ENCODE data around the gene ACSF2. TPM values are rescaled to one million over a fixed set of nuclear protein-coding genes. Genes with fewer than 3 reads are reported as not detected.

The ACSF2 gene
- total and polyA plus RNA-seq, 2 of the 13 experiments (the other 11 are each of a cell fraction or from before 2014, with no cell fraction given): 87.3 to 109 TPM

DNA sequence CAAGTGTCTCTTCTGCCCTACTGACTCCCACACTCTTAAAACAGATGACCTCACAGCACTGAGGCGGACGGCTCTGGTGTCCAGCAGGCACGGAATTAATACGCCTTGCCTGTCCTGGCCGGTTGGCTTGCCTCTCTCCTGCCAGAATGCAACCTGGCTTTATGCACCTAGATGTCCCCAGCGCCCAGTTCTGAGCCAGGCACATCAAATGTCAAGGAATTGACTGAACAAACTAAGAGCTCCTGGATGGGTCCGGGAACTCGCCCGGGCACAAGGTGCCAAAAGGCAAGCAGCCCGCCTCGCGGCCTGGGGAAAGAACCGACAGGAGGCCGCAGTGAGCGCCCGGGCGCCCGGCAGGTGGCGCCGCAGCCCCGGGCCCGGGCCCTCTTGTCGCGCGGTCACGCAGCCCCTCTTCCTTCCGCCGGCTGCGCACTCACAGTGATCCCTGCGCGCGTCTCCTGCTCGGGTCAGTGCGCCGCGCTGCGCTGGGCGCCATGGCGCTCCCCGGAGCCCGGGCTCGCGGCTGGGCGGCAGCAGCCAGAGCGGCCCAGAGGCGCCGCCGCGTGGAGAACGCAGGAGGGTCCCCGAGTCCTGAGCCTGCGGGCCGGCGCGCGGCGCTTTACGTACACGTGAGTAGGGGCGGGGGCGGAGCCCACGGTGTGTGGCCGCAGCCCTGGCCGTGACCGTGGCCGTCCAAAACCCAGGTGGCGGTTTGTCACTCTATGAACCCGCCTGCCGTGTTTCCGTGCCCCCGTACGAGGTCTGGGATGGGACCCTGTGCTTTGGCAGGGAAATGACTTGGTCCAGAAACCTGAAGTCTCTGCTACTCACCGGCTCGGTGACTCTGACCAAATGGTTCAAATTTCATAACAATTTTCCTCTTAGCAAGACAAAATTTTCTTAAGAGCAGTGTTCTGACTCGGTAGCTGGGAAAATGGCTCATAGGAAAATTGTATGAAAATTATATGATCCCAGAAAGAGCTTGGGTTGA, 52.7 kb downstream of the ACSF2 start, which contains the start of gene RSAD1 (continued):
- TF ChIP-seq, protein P1, sequence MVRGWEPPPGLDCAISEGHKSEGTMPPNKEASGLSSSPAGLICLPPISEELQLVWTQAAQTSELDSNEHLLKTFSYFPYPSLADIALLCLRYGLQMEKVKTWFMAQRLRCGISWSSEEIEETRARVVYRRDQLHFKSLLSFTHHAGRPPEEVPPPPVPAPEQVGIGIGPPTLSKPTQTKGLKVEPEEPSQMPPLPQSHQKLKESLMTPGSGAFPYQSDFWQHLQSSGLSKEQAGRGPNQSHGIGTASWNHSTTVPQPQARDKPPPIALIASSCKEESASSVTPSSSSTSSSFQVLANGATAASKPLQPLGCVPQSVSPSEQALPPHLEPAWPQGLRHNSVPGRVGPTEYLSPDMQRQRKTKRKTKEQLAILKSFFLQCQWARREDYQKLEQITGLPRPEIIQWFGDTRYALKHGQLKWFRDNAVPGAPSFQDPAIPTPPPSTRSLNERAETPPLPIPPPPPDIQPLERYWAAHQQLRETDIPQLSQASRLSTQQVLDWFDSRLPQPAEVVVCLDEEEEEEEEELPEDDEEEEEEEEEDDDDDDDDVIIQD (CRISPR knock-in tag; IDR thresholded peaks at IDR 0.05; ENCODE audit: low read depth): no peak
- peak; percentile 17; the same call in 1 of the 2 replicates for TF ChIP-seq FOXK1 (CRISPR knock-in tag; IDR thresholded peaks at IDR 0.05; ENCODE audit: borderline replicate concordance, low read depth)
- TF ChIP-seq, protein P2, sequence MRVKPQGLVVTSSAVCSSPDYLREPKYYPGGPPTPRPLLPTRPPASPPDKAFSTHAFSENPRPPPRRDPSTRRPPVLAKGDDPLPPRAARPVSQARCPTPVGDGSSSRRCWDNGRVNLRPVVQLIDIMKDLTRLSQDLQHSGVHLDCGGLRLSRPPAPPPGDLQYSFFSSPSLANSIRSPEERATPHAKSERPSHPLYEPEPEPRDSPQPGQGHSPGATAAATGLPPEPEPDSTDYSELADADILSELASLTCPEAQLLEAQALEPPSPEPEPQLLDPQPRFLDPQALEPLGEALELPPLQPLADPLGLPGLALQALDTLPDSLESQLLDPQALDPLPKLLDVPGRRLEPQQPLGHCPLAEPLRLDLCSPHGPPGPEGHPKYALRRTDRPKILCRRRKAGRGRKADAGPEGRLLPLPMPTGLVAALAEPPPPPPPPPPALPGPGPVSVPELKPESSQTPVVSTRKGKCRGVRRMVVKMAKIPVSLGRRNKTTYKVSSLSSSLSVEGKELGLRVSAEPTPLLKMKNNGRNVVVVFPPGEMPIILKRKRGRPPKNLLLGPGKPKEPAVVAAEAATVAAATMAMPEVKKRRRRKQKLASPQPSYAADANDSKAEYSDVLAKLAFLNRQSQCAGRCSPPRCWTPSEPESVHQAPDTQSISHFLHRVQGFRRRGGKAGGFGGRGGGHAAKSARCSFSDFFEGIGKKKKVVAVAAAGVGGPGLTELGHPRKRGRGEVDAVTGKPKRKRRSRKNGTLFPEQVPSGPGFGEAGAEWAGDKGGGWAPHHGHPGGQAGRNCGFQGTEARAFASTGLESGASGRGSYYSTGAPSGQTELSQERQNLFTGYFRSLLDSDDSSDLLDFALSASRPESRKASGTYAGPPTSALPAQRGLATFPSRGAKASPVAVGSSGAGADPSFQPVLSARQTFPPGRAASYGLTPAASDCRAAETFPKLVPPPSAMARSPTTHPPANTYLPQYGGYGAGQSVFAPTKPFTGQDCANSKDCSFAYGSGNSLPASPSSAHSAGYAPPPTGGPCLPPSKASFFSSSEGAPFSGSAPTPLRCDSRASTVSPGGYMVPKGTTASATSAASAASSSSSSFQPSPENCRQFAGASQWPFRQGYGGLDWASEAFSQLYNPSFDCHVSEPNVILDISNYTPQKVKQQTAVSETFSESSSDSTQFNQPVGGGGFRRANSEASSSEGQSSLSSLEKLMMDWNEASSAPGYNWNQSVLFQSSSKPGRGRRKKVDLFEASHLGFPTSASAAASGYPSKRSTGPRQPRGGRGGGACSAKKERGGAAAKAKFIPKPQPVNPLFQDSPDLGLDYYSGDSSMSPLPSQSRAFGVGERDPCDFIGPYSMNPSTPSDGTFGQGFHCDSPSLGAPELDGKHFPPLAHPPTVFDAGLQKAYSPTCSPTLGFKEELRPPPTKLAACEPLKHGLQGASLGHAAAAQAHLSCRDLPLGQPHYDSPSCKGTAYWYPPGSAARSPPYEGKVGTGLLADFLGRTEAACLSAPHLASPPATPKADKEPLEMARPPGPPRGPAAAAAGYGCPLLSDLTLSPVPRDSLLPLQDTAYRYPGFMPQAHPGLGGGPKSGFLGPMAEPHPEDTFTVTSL (CRISPR knock-in tag; IDR thresholded peaks at IDR 0.05; ENCODE audit: borderline replicate concordance): peak; percentile 66; the same call in 1 of the 2 replicates
- peak; percentile 33; the same call in 1 of the 2 replicates for TF ChIP-seq ZFP37 (CRISPR knock-in tag; IDR thresholded peaks at IDR 0.05; ENCODE audit: borderline replicate concordance)
- TF ChIP-seq, protein P3, sequence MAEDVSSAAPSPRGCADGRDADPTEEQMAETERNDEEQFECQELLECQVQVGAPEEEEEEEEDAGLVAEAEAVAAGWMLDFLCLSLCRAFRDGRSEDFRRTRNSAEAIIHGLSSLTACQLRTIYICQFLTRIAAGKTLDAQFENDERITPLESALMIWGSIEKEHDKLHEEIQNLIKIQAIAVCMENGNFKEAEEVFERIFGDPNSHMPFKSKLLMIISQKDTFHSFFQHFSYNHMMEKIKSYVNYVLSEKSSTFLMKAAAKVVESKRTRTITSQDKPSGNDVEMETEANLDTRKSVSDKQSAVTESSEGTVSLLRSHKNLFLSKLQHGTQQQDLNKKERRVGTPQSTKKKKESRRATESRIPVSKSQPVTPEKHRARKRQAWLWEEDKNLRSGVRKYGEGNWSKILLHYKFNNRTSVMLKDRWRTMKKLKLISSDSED (CRISPR knock-in tag; IDR thresholded peaks at IDR 0.05): no peak
- no peak for TF ChIP-seq SMAD9 (CRISPR knock-in tag; IDR thresholded peaks at IDR 0.05)
- TF ChIP-seq, protein P4, sequence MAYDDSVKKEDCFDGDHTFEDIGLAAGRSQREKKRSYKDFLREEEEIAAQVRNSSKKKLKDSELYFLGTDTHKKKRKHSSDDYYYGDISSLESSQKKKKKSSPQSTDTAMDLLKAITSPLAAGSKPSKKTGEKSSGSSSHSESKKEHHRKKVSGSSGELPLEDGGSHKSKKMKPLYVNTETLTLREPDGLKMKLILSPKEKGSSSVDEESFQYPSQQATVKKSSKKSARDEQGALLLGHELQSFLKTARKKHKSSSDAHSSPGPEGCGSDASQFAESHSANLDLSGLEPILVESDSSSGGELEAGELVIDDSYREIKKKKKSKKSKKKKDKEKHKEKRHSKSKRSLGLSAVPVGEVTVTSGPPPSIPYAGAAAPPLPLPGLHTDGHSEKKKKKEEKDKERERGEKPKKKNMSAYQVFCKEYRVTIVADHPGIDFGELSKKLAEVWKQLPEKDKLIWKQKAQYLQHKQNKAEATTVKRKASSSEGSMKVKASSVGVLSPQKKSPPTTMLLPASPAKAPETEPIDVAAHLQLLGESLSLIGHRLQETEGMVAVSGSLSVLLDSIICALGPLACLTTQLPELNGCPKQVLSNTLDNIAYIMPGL (CRISPR knock-in tag; IDR thresholded peaks at IDR 0.05; ENCODE audit: borderline replicate concordance in 1 of 2, low read depth in 1 of 2): peak; percentile 97 to 98
- no peak; the same call in 1 of the 2 replicates for TF ChIP-seq GTF2F1 (IDR thresholded peaks at IDR 0.05; ENCODE audit: low read length)
- 0 out of 2 replicates have a peak, but pooled peaks have one; percentile 5 for TF ChIP-seq FOXM1 (CRISPR knock-in tag; IDR thresholded peaks at IDR 0.05)
- TF ChIP-seq, protein P5, sequence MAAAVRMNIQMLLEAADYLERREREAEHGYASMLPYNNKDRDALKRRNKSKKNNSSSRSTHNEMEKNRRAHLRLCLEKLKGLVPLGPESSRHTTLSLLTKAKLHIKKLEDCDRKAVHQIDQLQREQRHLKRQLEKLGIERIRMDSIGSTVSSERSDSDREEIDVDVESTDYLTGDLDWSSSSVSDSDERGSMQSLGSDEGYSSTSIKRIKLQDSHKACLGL (CRISPR knock-in tag; IDR thresholded peaks at IDR 0.05): peak; percentile 91
- no peak for TF ChIP-seq ZNF75D (CRISPR knock-in tag; IDR thresholded peaks at IDR 0.05; ENCODE audit: borderline replicate concordance)
- TF ChIP-seq ZNF570 (CRISPR knock-in tag; IDR thresholded peaks at IDR 0.05; ENCODE audit: borderline replicate concordance): peak; percentile 66; the same call in 1 of the 2 replicates
- TF ChIP-seq STAT5B (CRISPR knock-in tag; IDR thresholded peaks at IDR 0.05): no peak
- TF ChIP-seq, protein P6, sequence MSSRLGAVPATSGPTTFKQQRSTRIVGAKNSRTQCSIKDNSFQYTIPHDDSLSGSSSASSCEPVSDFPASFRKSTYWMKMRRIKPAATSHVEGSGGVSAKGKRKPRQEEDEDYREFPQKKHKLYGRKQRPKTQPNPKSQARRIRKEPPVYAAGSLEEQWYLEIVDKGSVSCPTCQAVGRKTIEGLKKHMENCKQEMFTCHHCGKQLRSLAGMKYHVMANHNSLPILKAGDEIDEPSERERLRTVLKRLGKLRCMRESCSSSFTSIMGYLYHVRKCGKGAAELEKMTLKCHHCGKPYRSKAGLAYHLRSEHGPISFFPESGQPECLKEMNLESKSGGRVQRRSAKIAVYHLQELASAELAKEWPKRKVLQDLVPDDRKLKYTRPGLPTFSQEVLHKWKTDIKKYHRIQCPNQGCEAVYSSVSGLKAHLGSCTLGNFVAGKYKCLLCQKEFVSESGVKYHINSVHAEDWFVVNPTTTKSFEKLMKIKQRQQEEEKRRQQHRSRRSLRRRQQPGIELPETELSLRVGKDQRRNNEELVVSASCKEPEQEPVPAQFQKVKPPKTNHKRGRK (CRISPR knock-in tag; IDR thresholded peaks at IDR 0.05): peak; percentile 70; the same call in 1 of the 2 replicates

All from HepG2 (cell line).